ENCODE results near the gene KLK15.

DNA sequence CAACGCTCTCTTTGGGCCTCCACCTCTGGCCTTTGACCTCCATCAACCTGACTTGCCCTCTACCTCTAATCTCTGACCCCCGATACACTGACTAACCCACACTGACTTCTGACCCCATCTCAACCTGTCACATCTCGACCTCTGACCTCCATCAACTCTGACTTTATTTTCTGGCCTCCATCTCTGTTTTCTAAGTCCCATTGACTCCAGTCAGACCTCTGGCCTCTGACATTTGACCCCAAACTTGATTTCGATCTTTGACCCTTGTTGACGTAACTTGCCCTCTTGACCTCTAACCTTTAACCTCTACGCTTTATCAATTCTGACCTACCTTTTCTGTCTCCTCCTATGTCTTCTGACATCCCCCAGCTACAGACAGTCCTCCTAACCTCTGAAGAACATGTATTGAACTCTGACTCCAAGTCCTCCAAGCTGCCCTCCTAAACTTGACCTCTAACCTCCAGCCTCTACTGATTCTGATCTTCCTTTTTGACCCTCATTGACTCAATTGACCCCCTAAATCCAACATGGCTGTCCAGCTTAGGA, 42.4 kb downstream of the KLK15 start:
- TF ChIP-seq POLR2AphosphoS5 (IDR thresholded peaks at IDR 0.05), result no peak
- TF ChIP-seq EP300 (IDR thresholded peaks at IDR 0.05; ENCODE audit: low read depth), result no peak
- no peak for TF ChIP-seq POLR2A (IDR thresholded peaks at IDR 0.05)

Data from transverse colon (tissue), 3 donors.